HepG2 (cell line): ENCODE results near the gene SCMH1. TPM values are rescaled to one million over a fixed set of nuclear protein-coding genes. Genes with fewer than 3 reads are reported as not detected.

Experiments used
- AKAP8 ChIP-seq: sonication (generic); formaldehyde crosslinking; IDR thresholded peaks from 2 replicates; pipeline ENCODE4 v1.5.1; 2020; ENCODE audit warnings: mild to moderate bottlenecking, missing genetic modification reagents
- ETV6 ChIP-seq: sonication (generic); formaldehyde crosslinking; conservative IDR thresholded peaks from 2 replicates; pipeline ENCODE4 v1.4.0; 2020; ENCODE audit warnings: missing genetic modification reagents
- IKZF4 ChIP-seq: sonication (generic); formaldehyde crosslinking; IDR thresholded peaks from 2 replicates; pipeline ENCODE4 v1.5.1; 2020; ENCODE audit warnings: borderline replicate concordance, mild to moderate bottlenecking, low read depth, missing genetic modification reagents; ENCODE audit errors: not compliant biosample characterization
- KDM6A ChIP-seq: IDR thresholded peaks from 2 replicates; pipeline ENCODE4 v1.6.1; 2016; ENCODE audit warnings: low read depth
- KLF16 ChIP-seq, 2 experiments: sonication (generic) in 1 of 2; formaldehyde crosslinking in 1 of 2; IDR thresholded peaks; 2 replicates each; pipeline versions ENCODE4 v1.6.1 to v1.8.0; 2016 to 2023; ENCODE audit warnings: missing genetic modification reagents in 2 of 2, missing compliant biosample characterization in 1 of 2
- MAFK ChIP-seq, 2 experiments: IDR thresholded peaks in 1 of 2; conservative IDR thresholded peaks in 1 of 2; 2 replicates each; pipeline ENCODE4 v1.6.1; 2011; ENCODE audit warnings: improper control_type of control experiment in 2 of 2, low read length in 2 of 2
- NBN ChIP-seq: fragments of 450-650 bp; conservative IDR thresholded peaks from 2 replicates; pipeline ENCODE4 v1.6.1; 2017
- SIX1 ChIP-seq: sonication (generic); formaldehyde crosslinking; IDR thresholded peaks from 2 replicates; pipeline ENCODE4 v1.4.0; 2020; ENCODE audit warnings: missing genetic modification reagents, borderline replicate concordance
- XBP1 ChIP-seq: sonication (generic); formaldehyde crosslinking; IDR thresholded peaks from 2 replicates; pipeline ENCODE4 v1.5.0; 2020; ENCODE audit warnings: missing genetic modification reagents
- ZNF101 ChIP-seq: sonication (generic); formaldehyde crosslinking; IDR thresholded peaks from 2 replicates; pipeline ENCODE4 v1.4.0; 2020; ENCODE audit warnings: mild to moderate bottlenecking, low read depth, missing genetic modification reagents, borderline replicate concordance
- ZSCAN30 ChIP-seq: sonication (generic); formaldehyde crosslinking; IDR thresholded peaks from 2 replicates; pipeline ENCODE4 v1.5.0; 2020; ENCODE audit warnings: mild to moderate bottlenecking, missing genetic modification reagents
- polyA plus RNA-seq, 8 experiments: library from polyadenylated mRNA; depleted of rRNA in 3 of 8; stranded (reverse) in 7 of 8; unstranded in 1 of 8; fragments of >200 nt; fragmentation: Illumina TruSeq in 4 of 8; extraction: Trizol in 4 of 8; gene quantifications; 2 replicates each; pipeline versions ENCODE4 v1.2.1 to v1.2.3, GENCODE V29; 2011 to 2016; ENCODE audit warnings: low read depth in 4 of 8, missing spikeins in 1 of 8, mixed read lengths in 1 of 8; ENCODE audit not compliant: insufficient read depth in 1 of 8
- total RNA-seq, 5 experiments: library from RNA; depleted of rRNA; stranded (reverse); fragments of >200 nt; fragmentation: Illumina TruSeq; extraction: Trizol; gene quantifications; 2 replicates each; pipeline ENCODE4 v1.2.3, GENCODE V29; 2016; ENCODE audit warnings: low read depth in 1 of 5
- TF ChIP-seq, protein P1 (sequence below): sonication (generic); formaldehyde crosslinking; IDR thresholded peaks from 2 replicates; pipeline ENCODE4 v1.4.0; 2020; ENCODE audit warnings: missing genetic modification reagents
- TF ChIP-seq, protein P2 (sequence below): sonication (generic); formaldehyde crosslinking; IDR thresholded peaks from 2 replicates; pipeline ENCODE4 v1.4.0; 2020; ENCODE audit warnings: missing genetic modification reagents
- TF ChIP-seq, protein P3 (sequence below): sonication (generic); formaldehyde crosslinking; IDR thresholded peaks from 2 replicates; pipeline ENCODE4 v1.4.0; 2020; ENCODE audit warnings: mild to moderate bottlenecking, low read depth, missing genetic modification reagents
- TF ChIP-seq, protein P4 (sequence below): sonication (generic); formaldehyde crosslinking; IDR thresholded peaks from 2 replicates; pipeline ENCODE4 v1.4.0; 2020; ENCODE audit warnings: missing genetic modification reagents
- TF ChIP-seq, protein P5 (sequence below): sonication (generic); formaldehyde crosslinking; IDR thresholded peaks from 2 replicates; pipeline ENCODE4 v1.5.1; 2020; ENCODE audit warnings: missing genetic modification reagents, mild to moderate bottlenecking, borderline replicate concordance
- TF ChIP-seq, protein P6 (sequence below), 2 experiments: sonication (generic) in 1 of 2; formaldehyde crosslinking in 1 of 2; IDR thresholded peaks; 2 replicates each; pipeline versions ENCODE4 v1.4.0 to v1.6.1; 2018 to 2020; ENCODE audit warnings: missing genetic modification reagents in 2 of 2, borderline replicate concordance in 1 of 2, low read depth in 1 of 2, mild to moderate bottlenecking in 1 of 2, missing biosample characterization in 1 of 2
- TF ChIP-seq, protein P7 (sequence below): IDR thresholded peaks from 2 replicates; pipeline ENCODE4 v1.6.1; 2016; ENCODE audit warnings: control low read depth

Gene SCMH1
- total and polyA plus RNA-seq, 2 of the 13 experiments (the other 11 are each of a cell fraction or from before 2014, with no cell fraction given): 41.8 to 52.6 TPM

DNA sequence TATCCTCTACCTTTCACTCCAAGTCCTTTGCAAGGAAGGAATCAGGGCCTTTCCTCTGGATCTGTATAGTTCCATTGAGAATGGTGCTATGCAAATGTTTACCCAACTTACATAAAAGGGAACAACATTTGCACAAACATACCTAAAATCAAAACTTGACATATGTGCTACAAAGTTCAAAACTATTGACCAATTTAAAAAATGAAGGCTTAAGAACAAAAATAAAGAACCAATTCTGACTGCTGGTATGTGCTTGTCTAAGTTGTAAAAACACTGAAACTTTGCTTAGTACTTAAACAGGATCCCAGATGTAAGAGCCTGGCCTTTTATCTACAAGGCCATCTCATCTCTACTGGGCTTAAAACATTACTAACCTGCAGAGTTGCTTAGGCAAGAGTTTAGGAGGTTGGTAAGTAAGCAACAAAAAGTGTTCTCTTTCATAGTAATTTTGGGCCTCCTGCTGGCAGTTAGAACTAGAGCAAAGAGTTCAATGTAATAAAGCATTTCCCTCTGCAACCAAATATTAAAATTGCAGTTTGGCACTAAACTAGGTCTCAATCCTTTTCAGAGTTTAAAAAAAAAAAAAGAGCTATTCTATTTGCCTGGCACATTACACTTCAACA lies 2.0 kb downstream of the SCMH1 start (continued):
- TF ChIP-seq, protein P1, sequence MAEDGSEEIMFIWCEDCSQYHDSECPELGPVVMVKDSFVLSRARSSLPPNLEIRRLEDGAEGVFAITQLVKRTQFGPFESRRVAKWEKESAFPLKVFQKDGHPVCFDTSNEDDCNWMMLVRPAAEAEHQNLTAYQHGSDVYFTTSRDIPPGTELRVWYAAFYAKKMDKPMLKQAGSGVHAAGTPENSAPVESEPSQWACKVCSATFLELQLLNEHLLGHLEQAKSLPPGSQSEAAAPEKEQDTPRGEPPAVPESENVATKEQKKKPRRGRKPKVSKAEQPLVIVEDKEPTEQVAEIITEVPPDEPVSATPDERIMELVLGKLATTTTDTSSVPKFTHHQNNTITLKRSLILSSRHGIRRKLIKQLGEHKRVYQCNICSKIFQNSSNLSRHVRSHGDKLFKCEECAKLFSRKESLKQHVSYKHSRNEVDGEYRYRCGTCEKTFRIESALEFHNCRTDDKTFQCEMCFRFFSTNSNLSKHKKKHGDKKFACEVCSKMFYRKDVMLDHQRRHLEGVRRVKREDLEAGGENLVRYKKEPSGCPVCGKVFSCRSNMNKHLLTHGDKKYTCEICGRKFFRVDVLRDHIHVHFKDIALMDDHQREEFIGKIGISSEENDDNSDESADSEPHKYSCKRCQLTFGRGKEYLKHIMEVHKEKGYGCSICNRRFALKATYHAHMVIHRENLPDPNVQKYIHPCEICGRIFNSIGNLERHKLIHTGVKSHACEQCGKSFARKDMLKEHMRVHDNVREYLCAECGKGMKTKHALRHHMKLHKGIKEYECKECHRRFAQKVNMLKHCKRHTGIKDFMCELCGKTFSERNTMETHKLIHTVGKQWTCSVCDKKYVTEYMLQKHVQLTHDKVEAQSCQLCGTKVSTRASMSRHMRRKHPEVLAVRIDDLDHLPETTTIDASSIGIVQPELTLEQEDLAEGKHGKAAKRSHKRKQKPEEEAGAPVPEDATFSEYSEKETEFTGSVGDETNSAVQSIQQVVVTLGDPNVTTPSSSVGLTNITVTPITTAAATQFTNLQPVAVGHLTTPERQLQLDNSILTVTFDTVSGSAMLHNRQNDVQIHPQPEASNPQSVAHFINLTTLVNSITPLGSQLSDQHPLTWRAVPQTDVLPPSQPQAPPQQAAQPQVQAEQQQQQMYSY: no peak
- TF ChIP-seq, protein P2, sequence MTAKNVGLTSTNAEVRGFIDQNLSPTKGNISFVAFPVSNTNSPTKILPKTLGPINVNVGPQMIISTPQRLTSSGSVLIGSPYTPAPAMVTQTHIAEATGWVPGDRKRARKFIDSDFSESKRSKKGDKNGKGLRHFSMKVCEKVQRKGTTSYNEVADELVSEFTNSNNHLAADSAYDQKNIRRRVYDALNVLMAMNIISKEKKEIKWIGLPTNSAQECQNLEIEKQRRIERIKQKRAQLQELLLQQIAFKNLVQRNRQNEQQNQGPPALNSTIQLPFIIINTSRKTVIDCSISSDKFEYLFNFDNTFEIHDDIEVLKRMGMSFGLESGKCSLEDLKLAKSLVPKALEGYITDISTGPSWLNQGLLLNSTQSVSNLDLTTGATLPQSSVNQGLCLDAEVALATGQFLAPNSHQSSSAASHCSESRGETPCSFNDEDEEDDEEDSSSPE (CRISPR knock-in tag): peak; percentile 23; the same call in 1 of the 2 replicates
- TF ChIP-seq KDM6A (CRISPR knock-in tag) (0 out of 2 replicates have a peak, but pooled peaks have one; percentile 56), NBN (no peak), SIX1 (CRISPR knock-in tag) (peak; percentile 81; the same call in 1 of the 2 replicates), ZNF101 (CRISPR knock-in tag) (no peak), ZSCAN30 (CRISPR knock-in tag) (no peak), AKAP8 (CRISPR knock-in tag) (0 out of 2 replicates have a peak, but pooled peaks have one; percentile 66), XBP1 (CRISPR knock-in tag) (no peak), KLF16 (CRISPR knock-in tag; IDR thresholded peaks at IDR 0.05) (peak in 1 of 2 experiments; percentile 50; a peak in 1 of 4 replicates), MAFK (conservative IDR thresholded peaks at IDR 0.05 in 1 of 2, IDR thresholded peaks at IDR 0.05 in 1 of 2; ENCODE audit: low read length in 2 of 2) (peak in 1 of 2 experiments; percentile 49; a peak in 1 of 4 replicates), ETV6 (CRISPR knock-in tag) (no peak), IKZF4 (CRISPR knock-in tag) (no peak)
- TF ChIP-seq, protein P3, sequence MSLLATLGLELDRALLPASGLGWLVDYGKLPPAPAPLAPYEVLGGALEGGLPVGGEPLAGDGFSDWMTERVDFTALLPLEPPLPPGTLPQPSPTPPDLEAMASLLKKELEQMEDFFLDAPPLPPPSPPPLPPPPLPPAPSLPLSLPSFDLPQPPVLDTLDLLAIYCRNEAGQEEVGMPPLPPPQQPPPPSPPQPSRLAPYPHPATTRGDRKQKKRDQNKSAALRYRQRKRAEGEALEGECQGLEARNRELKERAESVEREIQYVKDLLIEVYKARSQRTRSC (CRISPR knock-in tag): no peak
- TF ChIP-seq, protein P4, sequence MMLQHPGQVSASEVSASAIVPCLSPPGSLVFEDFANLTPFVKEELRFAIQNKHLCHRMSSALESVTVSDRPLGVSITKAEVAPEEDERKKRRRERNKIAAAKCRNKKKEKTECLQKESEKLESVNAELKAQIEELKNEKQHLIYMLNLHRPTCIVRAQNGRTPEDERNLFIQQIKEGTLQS (CRISPR knock-in tag): peak; percentile 19; the same call in 1 of the 2 replicates
- TF ChIP-seq, protein P5, sequence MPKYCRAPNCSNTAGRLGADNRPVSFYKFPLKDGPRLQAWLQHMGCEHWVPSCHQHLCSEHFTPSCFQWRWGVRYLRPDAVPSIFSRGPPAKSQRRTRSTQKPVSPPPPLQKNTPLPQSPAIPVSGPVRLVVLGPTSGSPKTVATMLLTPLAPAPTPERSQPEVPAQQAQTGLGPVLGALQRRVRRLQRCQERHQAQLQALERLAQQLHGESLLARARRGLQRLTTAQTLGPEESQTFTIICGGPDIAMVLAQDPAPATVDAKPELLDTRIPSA (CRISPR knock-in tag): no peak
- TF ChIP-seq, protein P6, sequence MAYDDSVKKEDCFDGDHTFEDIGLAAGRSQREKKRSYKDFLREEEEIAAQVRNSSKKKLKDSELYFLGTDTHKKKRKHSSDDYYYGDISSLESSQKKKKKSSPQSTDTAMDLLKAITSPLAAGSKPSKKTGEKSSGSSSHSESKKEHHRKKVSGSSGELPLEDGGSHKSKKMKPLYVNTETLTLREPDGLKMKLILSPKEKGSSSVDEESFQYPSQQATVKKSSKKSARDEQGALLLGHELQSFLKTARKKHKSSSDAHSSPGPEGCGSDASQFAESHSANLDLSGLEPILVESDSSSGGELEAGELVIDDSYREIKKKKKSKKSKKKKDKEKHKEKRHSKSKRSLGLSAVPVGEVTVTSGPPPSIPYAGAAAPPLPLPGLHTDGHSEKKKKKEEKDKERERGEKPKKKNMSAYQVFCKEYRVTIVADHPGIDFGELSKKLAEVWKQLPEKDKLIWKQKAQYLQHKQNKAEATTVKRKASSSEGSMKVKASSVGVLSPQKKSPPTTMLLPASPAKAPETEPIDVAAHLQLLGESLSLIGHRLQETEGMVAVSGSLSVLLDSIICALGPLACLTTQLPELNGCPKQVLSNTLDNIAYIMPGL (CRISPR knock-in tag; IDR thresholded peaks at IDR 0.05; ENCODE audit: borderline replicate concordance in 1 of 2, low read depth in 1 of 2): 0 out of 4 replicates have a peak, but pooled peaks of 1 of the 2 experiments have one; percentile 29
- TF ChIP-seq, protein P7, sequence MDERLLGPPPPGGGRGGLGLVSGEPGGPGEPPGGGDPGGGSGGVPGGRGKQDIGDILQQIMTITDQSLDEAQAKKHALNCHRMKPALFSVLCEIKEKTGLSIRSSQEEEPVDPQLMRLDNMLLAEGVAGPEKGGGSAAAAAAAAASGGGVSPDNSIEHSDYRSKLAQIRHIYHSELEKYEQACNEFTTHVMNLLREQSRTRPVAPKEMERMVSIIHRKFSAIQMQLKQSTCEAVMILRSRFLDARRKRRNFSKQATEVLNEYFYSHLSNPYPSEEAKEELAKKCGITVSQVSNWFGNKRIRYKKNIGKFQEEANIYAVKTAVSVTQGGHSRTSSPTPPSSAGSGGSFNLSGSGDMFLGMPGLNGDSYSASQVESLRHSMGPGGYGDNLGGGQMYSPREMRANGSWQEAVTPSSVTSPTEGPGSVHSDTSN (CRISPR knock-in tag): peak; percentile 35; the same call in 1 of the 2 replicates
